Stimulated activated CD4-positive, alpha-beta T cell treated with anti-CD3 and anti-CD28 coated beads, Interleukin-2, amount 100 ng/mL, for 4 hours (primary cell): ENCODE results near the gene CFAP100.

Source experiments
- DNase-seq: peaks from one replicate; pipeline ENCODE4 v3.0.0-alpha.2; 2020; ENCODE audit warnings: low read depth

CFAP100 gene

GRCh38 chr3:126423191-126424038, 28.7 kb downstream of the CFAP100 start:
- DNase-seq = no peak

GRCh38 chr3:126424039-126424717, 29.5 kb downstream of the CFAP100 start:
- DNase-seq = no peak

GRCh38 chr3:126424751-126425150, 30.0 kb downstream of the CFAP100 start:
- no peak for DNase-seq

GRCh38 chr3:126431103-126431534, 36.4 kb downstream of the CFAP100 start:
- DNase-seq = no peak

- no peak for DNase-seq
Measured at GRCh38 chr3:126432361-126433104, 37.8 kb downstream of the CFAP100 start.

GRCh38 chr3:126433105-126433430, 38.4 kb downstream of the CFAP100 start:
- DNase-seq = no peak

- DNase-seq = no peak
Measured at GRCh38 chr3:126433496-126434263, 39.0 kb downstream of the CFAP100 start.

GRCh38 chr3:126434264-126434590, 39.5 kb downstream of the CFAP100 start:
- DNase-seq = no peak

- DNase-seq = no peak
Measured at GRCh38 chr3:126434931-126435411, 40.3 kb downstream of the CFAP100 start.

- DNase-seq = no peak
Measured at GRCh38 chr3:126435456-126436315, 41.0 kb downstream of the CFAP100 start.

GRCh38 chr3:126436826-126437717, 42.4 kb downstream of the CFAP100 start:
- DNase-seq = no peak

GRCh38 chr3:126438186-126438585, 43.5 kb downstream of the CFAP100 start:
- no peak for DNase-seq

- no peak for DNase-seq
Measured at GRCh38 chr3:126438746-126439145, 44.0 kb downstream of the CFAP100 start.

- DNase-seq = no peak
Measured at GRCh38 chr3:126439346-126439967, 44.7 kb downstream of the CFAP100 start.

- no peak for DNase-seq
Measured at GRCh38 chr3:126439968-126440708, 45.4 kb downstream of the CFAP100 start.

- no peak for DNase-seq
Measured at GRCh38 chr3:126440709-126440995, 45.9 kb downstream of the CFAP100 start.

GRCh38 chr3:126441256-126441880, 46.7 kb downstream of the CFAP100 start:
- DNase-seq = no peak

GRCh38 chr3:126442094-126442855, 47.6 kb downstream of the CFAP100 start:
- DNase-seq = no peak
